A549 (cell line): ENCODE measurements around the gene ARPP19. TPM values are rescaled to one million over a fixed set of nuclear protein-coding genes. Genes with fewer than 3 reads are reported as not detected.

Experiments
- ATAC-seq, 2 experiments: fragments of 200-7000 bp in 1 of 2; fragments of >200 bp in 1 of 2; cut with Nextera tagmentation in 1 of 2; cut with Tn5 transposase in 1 of 2; 3 replicates each; pipeline versions ENCODE4 v1.8.0 to v1.9.1; 2018 to 2020; ENCODE audit warnings: mild to moderate bottlenecking in 1 of 2, moderate library complexity in 1 of 2
- CTCF ChIA-PET: fragments of 300-600 bp; sonication (Branson Sonifier 250); formaldehyde crosslinking; extraction: SDS; loops from one replicate; lab custom pipeline; 2021; ENCODE audit warnings: antibody characterized with exemption, inconsistent platforms; lab: Yijun Ruan, JAX
- POLR2A ChIA-PET: fragments of 350-600 bp; formaldehyde crosslinking; extraction: SDS; loops from one replicate; lab custom pipeline; 2021; ENCODE audit warnings: antibody characterized with exemption, inconsistent platforms; lab: Yijun Ruan, JAX
- DNase-seq, 2 experiments: peaks; one replicate each; pipeline versions ENCODE4 v3.0.0 to v3.0.0-alpha.2; 2011 to 2016; ENCODE audit warnings: low read depth in 1 of 2, low spot score in 1 of 2
- FAIRE-seq: peaks from 2 replicates; lab custom pipeline; 2011; peaks lifted over from hg19 to GRCh38; lab: Jason Lieb, UNC
- H3K27ac ChIP-seq, 2 experiments: fragments of >200 bp; sonication (Bioruptor Twin); formaldehyde crosslinking; 3 replicates each; pipeline ENCODE4 v1.5.1; 2016 to 2017
- H3K4me1 ChIP-seq: fragments of >200 bp; sonication (Bioruptor Twin); formaldehyde crosslinking; 3 replicates; pipeline ENCODE4 v1.6.1; 2016
- H3K4me2 ChIP-seq: fragments of >200 bp; sonication (Bioruptor Twin); formaldehyde crosslinking; 3 replicates; pipeline ENCODE4 v1.6.1; 2016
- H3K4me3 ChIP-seq: fragments of >200 bp; sonication (Bioruptor Twin); formaldehyde crosslinking; 3 replicates; pipeline ENCODE4 v1.5.1; 2016
- H3K9me3 ChIP-seq: fragments of >200 bp; sonication (Bioruptor Twin); formaldehyde crosslinking; 3 replicates; pipeline ENCODE4 v1.6.1; 2016
- BHLHE40 ChIP-seq: IDR thresholded peaks from 2 replicates; pipeline ENCODE4 v1.6.1; 2012; ENCODE audit warnings: low read depth, low read length, inconsistent platforms
- CBX2 ChIP-seq: fragments of 200-600 bp; sonication (generic); IDR thresholded peaks from 2 replicates; pipeline ENCODE4 v1.6.1; 2016; ENCODE audit warnings: low read depth, mild to moderate bottlenecking, borderline replicate concordance
- CHD2 ChIP-seq: fragments of 150-350 bp; IDR thresholded peaks from 2 replicates; pipeline ENCODE4 v1.6.1; 2014; ENCODE audit warnings: low read length; ENCODE audit not compliant: partially characterized antibody
- CHD4 ChIP-seq: fragments of 200-600 bp; sonication (generic); IDR thresholded peaks from 2 replicates; pipeline ENCODE4 v1.6.1; 2016; ENCODE audit warnings: antibody characterized with exemption, mild to moderate bottlenecking, borderline replicate concordance
- FOXS1 ChIP-seq: fragments of 250-450 bp; sonication (Bioruptor Pico); IDR thresholded peaks from 2 replicates; pipeline ENCODE4 v1.5.0; 2020; ENCODE audit warnings: mild to moderate bottlenecking, moderate library complexity
- GATA3 ChIP-seq: IDR thresholded peaks from 2 replicates; pipeline ENCODE4 v1.6.1; 2012; ENCODE audit warnings: borderline replicate concordance
- JUN ChIP-seq, 2 experiments: fragments of >200 bp; sonication (Bioruptor Twin); formaldehyde crosslinking; IDR thresholded peaks; 2 replicates in 1 of 2; 3 replicates in 1 of 2; pipeline ENCODE4 v1.6.1; 2016 to 2017
- JUNB ChIP-seq: fragments of >200 bp; sonication (Bioruptor Twin); formaldehyde crosslinking; IDR thresholded peaks from 2 replicates; pipeline ENCODE4 v1.6.1; 2016
- KDM1A ChIP-seq: fragments of 200-600 bp; sonication (generic); IDR thresholded peaks from 2 replicates; pipeline ENCODE4 v1.6.1; 2016; ENCODE audit warnings: low read depth, mild to moderate bottlenecking
- MAFK ChIP-seq: fragments of 450-650 bp; IDR thresholded peaks from 2 replicates; pipeline ENCODE4 v1.6.1; 2014; ENCODE audit not compliant: partially characterized antibody
- RAD21 ChIP-seq, 2 experiments: fragments of >200 bp in 1 of 2; sonication (Bioruptor Twin) in 1 of 2; formaldehyde crosslinking in 1 of 2; IDR thresholded peaks in 1 of 2; conservative IDR thresholded peaks in 1 of 2; 2 replicates in 1 of 2; 3 replicates in 1 of 2; pipeline ENCODE4 v1.6.1; 2012 to 2018; ENCODE audit warnings: inconsistent platforms in 1 of 2
- RARB ChIP-seq: fragments of 250-450 bp; sonication (Bioruptor Pico); IDR thresholded peaks from 2 replicates; pipeline ENCODE4 v1.8.0; 2021; ENCODE audit warnings: mild to moderate bottlenecking, moderate library complexity
- RCOR1 ChIP-seq: fragments of 150-350 bp; IDR thresholded peaks from 2 replicates; pipeline ENCODE4 v1.6.1; 2014; ENCODE audit warnings: antibody characterized with exemption, low read length, low read depth
- RFX5 ChIP-seq: fragments of 450-650 bp; IDR thresholded peaks from 2 replicates; pipeline ENCODE4 v1.7.1; 2014; ENCODE audit warnings: antibody characterized with exemption, mild to moderate bottlenecking, moderate library complexity
- TFCP2L1 ChIP-seq: fragments of 250-450 bp; sonication (Bioruptor Pico); IDR thresholded peaks from 2 replicates; pipeline ENCODE4 v1.5.0; 2021; ENCODE audit warnings: mild to moderate bottlenecking
- ZFP36 ChIP-seq: fragments of 450-650 bp; IDR thresholded peaks from 2 replicates; pipeline ENCODE4 v1.6.1; 2014; ENCODE audit warnings: borderline replicate concordance; ENCODE audit not compliant: partially characterized antibody
- ZNF302 ChIP-seq: fragments of 250-450 bp; sonication (Bioruptor Pico); IDR thresholded peaks from 2 replicates; pipeline ENCODE4 v1.9.0; 2021; ENCODE audit warnings: inconsistent platforms, mild to moderate bottlenecking, moderate library complexity
- WGBS: methylation state at CpG from one replicate; pipeline ENCODE4 v1.1.6; 2017; ENCODE audit errors: missing lambda C conversion rate; 5-methylcytosine and 5-hydroxymethylcytosine counted together
- polyA plus RNA-seq, 4 experiments: library from polyadenylated mRNA; depleted of rRNA in 3 of 4; stranded (reverse); fragments of >200 nt; fragmentation: RNase III in 1 of 4; extraction: RNeasy Plus Mini Kit Qiagen cat#74134 plus additional on column Dnase treatment in 1 of 4; gene quantifications; 2 replicates in 3 of 4; 3 replicates in 1 of 4; pipeline ENCODE4 v1.2.3, GENCODE V29; 2011 to 2017
- TF ChIP-seq, protein P1 (sequence below): IDR thresholded peaks from 2 replicates; pipeline ENCODE4 v1.6.1; 2012
- TF ChIP-seq, protein P2 (sequence below): fragments of 200-600 bp; sonication (generic); IDR thresholded peaks from 2 replicates; pipeline ENCODE4 v1.6.1; 2016; ENCODE audit warnings: antibody characterized with exemption, mild to moderate bottlenecking, moderate library complexity
- TF ChIP-seq, protein P3 (sequence below): fragments of >200 bp; sonication (Bioruptor Twin); formaldehyde crosslinking; IDR thresholded peaks from 3 replicates; pipeline ENCODE4 v1.5.1; 2016
- TF ChIP-seq, protein P4 (sequence below): IDR thresholded peaks from 2 replicates; pipeline ENCODE4 v1.6.1; 2012; ENCODE audit warnings: low read depth, borderline replicate concordance
- TF ChIP-seq, protein P5 (sequence below): fragments of >200 bp; sonication (Bioruptor Twin); formaldehyde crosslinking; IDR thresholded peaks from 3 replicates; pipeline ENCODE4 v1.6.1; 2016
- TF ChIP-seq, protein P6 (sequence below): fragments of 250-450 bp; sonication (Bioruptor Pico); IDR thresholded peaks from 2 replicates; pipeline ENCODE4 v1.5.0; 2020; ENCODE audit warnings: low read depth, mild to moderate bottlenecking, moderate library complexity
- TF ChIP-seq, protein P7 (sequence below): fragments of >200 bp; sonication (Bioruptor Twin); formaldehyde crosslinking; IDR thresholded peaks from 2 replicates; pipeline ENCODE4 v1.6.1; 2016

The ARPP19 gene
- polyA plus RNA-seq, 2 of the 4 experiments (the other 2 are of a cell fraction) = 102 to 192 TPM

DNA sequence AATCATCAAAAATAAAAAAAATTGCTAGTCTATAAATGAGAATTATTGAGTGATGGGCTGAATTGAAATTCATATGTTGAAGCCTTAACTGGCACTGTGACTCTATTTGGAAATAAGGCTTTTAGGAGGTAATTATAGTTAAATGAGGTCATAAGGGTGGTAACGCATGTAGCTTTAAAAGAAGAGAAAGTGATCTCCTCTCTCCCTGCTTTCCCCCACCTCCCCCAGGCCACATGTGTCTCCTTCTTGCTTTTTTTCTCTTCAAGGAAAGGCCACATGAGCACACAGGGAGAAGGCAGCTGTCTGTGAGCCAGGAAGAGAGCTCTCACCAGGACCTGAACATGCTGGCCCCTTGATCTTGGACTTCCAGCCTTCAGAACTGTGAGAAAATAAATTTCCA, 48.2 kb upstream of the ARPP19 start:
- ChIA-PET POLR2A (no interaction called here), CTCF (no interaction called here)
- TF ChIP-seq, protein P1, sequence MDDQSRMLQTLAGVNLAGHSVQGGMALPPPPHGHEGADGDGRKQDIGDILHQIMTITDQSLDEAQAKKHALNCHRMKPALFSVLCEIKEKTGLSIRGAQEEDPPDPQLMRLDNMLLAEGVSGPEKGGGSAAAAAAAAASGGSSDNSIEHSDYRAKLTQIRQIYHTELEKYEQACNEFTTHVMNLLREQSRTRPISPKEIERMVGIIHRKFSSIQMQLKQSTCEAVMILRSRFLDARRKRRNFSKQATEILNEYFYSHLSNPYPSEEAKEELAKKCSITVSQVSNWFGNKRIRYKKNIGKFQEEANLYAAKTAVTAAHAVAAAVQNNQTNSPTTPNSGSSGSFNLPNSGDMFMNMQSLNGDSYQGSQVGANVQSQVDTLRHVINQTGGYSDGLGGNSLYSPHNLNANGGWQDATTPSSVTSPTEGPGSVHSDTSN = no peak
- TF ChIP-seq ZFP36 (no peak), RFX5 (no peak), CBX2 (no peak), CHD4 (no peak), RARB (CRISPR knock-in tag) (no peak), TFCP2L1 (no peak)
- TF ChIP-seq, protein P2, sequence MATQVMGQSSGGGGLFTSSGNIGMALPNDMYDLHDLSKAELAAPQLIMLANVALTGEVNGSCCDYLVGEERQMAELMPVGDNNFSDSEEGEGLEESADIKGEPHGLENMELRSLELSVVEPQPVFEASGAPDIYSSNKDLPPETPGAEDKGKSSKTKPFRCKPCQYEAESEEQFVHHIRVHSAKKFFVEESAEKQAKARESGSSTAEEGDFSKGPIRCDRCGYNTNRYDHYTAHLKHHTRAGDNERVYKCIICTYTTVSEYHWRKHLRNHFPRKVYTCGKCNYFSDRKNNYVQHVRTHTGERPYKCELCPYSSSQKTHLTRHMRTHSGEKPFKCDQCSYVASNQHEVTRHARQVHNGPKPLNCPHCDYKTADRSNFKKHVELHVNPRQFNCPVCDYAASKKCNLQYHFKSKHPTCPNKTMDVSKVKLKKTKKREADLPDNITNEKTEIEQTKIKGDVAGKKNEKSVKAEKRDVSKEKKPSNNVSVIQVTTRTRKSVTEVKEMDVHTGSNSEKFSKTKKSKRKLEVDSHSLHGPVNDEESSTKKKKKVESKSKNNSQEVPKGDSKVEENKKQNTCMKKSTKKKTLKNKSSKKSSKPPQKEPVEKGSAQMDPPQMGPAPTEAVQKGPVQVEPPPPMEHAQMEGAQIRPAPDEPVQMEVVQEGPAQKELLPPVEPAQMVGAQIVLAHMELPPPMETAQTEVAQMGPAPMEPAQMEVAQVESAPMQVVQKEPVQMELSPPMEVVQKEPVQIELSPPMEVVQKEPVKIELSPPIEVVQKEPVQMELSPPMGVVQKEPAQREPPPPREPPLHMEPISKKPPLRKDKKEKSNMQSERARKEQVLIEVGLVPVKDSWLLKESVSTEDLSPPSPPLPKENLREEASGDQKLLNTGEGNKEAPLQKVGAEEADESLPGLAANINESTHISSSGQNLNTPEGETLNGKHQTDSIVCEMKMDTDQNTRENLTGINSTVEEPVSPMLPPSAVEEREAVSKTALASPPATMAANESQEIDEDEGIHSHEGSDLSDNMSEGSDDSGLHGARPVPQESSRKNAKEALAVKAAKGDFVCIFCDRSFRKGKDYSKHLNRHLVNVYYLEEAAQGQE = no peak
- WGBS = 89% methylated on average over 1 of the region's 1 CpG
- ATAC-seq (no peak), FAIRE-seq (no peak), DNase-seq (no peak)
- H3K4me2 ChIP-seq = no peak overlapping the region
- H3K27ac ChIP-seq = no peak overlapping the region
- peaks cover 12% of the 10 kb centered on the region for H3K4me1 ChIP-seq
- H3K9me3 ChIP-seq = no peaks in the 10 kb centered on the region
- H3K4me3 ChIP-seq = no peak overlapping the region

DNA sequence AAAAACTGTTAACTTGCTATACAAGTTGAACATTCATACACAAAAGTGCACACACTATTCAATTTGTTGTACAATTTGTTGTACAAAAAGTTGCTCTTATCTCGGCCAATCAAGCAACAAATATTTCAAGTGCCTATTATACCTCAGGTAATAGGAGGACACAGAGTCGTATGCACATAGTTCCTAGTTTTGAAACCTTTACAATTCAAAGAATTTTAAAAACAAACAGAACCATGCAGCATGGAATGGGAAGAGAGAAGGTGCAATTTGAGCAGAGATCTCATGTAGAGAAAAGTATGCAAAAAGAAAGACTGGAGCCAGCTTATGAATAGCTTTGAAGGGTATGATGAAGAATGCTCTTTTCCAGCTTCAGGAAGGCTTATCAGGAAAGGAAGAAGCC, 46.5 kb upstream of the ARPP19 start:
- WGBS = 43% methylated on average over 2 of the region's 2 CpGs
- CTCF ChIA-PET = interaction anchor here (1.0 to 1.3 kb wide), 2 partner anchors 30 to 127 kb away, joined by 3 read pairs; no protein-coding TSS in a partner anchor
- no peak; a peak in 1 of 6 replicates for ATAC-seq

More for the DNA sequence above, 46.5 kb upstream of the ARPP19 start:
- FAIRE-seq (no peak), DNase-seq (no peak)
- Histone ChIP-seq H3K27ac (no peak overlapping the region), H3K4me1 (peaks cover 12% of the 10 kb centered on the region), H3K9me3 (no peaks in the 10 kb centered on the region), H3K4me2 (no peak overlapping the region), H3K4me3 (no peak overlapping the region)
- no peak for TF ChIP-seq BHLHE40
- no peak for TF ChIP-seq RCOR1
- TF ChIP-seq KDM1A = no peak
- TF ChIP-seq, protein P3, sequence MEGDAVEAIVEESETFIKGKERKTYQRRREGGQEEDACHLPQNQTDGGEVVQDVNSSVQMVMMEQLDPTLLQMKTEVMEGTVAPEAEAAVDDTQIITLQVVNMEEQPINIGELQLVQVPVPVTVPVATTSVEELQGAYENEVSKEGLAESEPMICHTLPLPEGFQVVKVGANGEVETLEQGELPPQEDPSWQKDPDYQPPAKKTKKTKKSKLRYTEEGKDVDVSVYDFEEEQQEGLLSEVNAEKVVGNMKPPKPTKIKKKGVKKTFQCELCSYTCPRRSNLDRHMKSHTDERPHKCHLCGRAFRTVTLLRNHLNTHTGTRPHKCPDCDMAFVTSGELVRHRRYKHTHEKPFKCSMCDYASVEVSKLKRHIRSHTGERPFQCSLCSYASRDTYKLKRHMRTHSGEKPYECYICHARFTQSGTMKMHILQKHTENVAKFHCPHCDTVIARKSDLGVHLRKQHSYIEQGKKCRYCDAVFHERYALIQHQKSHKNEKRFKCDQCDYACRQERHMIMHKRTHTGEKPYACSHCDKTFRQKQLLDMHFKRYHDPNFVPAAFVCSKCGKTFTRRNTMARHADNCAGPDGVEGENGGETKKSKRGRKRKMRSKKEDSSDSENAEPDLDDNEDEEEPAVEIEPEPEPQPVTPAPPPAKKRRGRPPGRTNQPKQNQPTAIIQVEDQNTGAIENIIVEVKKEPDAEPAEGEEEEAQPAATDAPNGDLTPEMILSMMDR = no peak
- TF ChIP-seq MAFK = no peak
- TF ChIP-seq, protein P4, sequence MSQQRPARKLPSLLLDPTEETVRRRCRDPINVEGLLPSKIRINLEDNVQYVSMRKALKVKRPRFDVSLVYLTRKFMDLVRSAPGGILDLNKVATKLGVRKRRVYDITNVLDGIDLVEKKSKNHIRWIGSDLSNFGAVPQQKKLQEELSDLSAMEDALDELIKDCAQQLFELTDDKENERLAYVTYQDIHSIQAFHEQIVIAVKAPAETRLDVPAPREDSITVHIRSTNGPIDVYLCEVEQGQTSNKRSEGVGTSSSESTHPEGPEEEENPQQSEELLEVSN = no peak
- TF ChIP-seq, protein P5, sequence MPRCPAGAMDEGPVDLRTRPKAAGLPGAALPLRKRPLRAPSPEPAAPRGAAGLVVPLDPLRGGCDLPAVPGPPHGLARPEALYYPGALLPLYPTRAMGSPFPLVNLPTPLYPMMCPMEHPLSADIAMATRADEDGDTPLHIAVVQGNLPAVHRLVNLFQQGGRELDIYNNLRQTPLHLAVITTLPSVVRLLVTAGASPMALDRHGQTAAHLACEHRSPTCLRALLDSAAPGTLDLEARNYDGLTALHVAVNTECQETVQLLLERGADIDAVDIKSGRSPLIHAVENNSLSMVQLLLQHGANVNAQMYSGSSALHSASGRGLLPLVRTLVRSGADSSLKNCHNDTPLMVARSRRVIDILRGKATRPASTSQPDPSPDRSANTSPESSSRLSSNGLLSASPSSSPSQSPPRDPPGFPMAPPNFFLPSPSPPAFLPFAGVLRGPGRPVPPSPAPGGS = no peak
- no peak for TF ChIP-seq RFX5
- TF ChIP-seq FOXS1 (CRISPR knock-in tag) = no peak
- no peak for TF ChIP-seq CBX2
- no peak for TF ChIP-seq JUNB
- TF ChIP-seq CHD2 = no peak
- no peak for TF ChIP-seq RAD21 (conservative IDR thresholded peaks at IDR 0.05 in 1 of 2, IDR thresholded peaks at IDR 0.05 in 1 of 2)
- TF ChIP-seq, protein P6, sequence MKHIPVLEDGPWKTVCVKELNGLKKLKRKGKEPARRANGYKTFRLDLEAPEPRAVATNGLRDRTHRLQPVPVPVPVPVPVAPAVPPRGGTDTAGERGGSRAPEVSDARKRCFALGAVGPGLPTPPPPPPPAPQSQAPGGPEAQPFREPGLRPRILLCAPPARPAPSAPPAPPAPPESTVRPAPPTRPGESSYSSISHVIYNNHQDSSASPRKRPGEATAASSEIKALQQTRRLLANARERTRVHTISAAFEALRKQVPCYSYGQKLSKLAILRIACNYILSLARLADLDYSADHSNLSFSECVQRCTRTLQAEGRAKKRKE (CRISPR knock-in tag) = no peak
- TF ChIP-seq ZNF302 (CRISPR knock-in tag) = no peak
- TF ChIP-seq, protein P7, sequence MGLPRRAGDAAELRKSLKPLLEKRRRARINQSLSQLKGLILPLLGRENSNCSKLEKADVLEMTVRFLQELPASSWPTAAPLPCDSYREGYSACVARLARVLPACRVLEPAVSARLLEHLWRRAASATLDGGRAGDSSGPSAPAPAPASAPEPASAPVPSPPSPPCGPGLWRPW = no peak
- TF ChIP-seq JUN (IDR thresholded peaks at IDR 0.05) = no peak
- no peak for TF ChIP-seq GATA3
- POLR2A ChIA-PET = no interaction called here
